Loucy (cell line): ENCODE results near the gene GATC.
"Not testable (repeated sequence)": the region's sequence is repeated elsewhere in the genome, so short reads cannot be mapped to it uniquely, and the experiment has no call there.

Source experiments
- H2AFZ ChIP-seq: fragments of 200-600 bp; sonication (generic); 2 replicates; pipeline ENCODE4 v1.6.0; 2016; ENCODE audit warnings: antibody characterized with exemption, mild to moderate bottlenecking, low read length, moderate library complexity
- H3F3A ChIP-seq: fragments of 200-600 bp; 2 replicates; pipeline ENCODE4 v1.6.0; 2016; ENCODE audit warnings: antibody characterized with exemption, low read depth, mild to moderate bottlenecking
- H3K27me3 ChIP-seq: fragments of 200-600 bp; sonication (generic); 2 replicates; pipeline ENCODE4 v1.6.1; 2014; ENCODE audit warnings: low read length, mild to moderate bottlenecking; ENCODE audit not compliant: insufficient read depth, poor library complexity, severe bottlenecking
- H3K36me3 ChIP-seq: fragments of 200-600 bp; sonication (generic); 2 replicates; pipeline ENCODE4 v1.6.1; 2016; ENCODE audit warnings: low read length; ENCODE audit not compliant: insufficient read depth
- H3K4me1 ChIP-seq: fragments of 200-600 bp; sonication (generic); 2 replicates; pipeline ENCODE4 v1.5.1; 2014; ENCODE audit warnings: low read length, mild to moderate bottlenecking; ENCODE audit not compliant: insufficient read depth, poor library complexity, severe bottlenecking
- H3K4me2 ChIP-seq: fragments of 200-600 bp; sonication (generic); 2 replicates; pipeline ENCODE4 v1.6.0; 2014; ENCODE audit warnings: antibody characterized with exemption, low read length, low read depth, mild to moderate bottlenecking; ENCODE audit not compliant: poor library complexity, severe bottlenecking
- H3K4me3 ChIP-seq: fragments of 200-600 bp; sonication (generic); 2 replicates; pipeline ENCODE4 v1.5.1; 2014; ENCODE audit warnings: low read length, mild to moderate bottlenecking, mixed read lengths; ENCODE audit not compliant: poor library complexity, severe bottlenecking
- H3K79me2 ChIP-seq: fragments of 200-600 bp; sonication (generic); 2 replicates; pipeline ENCODE4 v1.6.1; 2014; ENCODE audit warnings: low read length; ENCODE audit not compliant: insufficient read depth
- H3K9ac ChIP-seq: fragments of 200-600 bp; sonication (generic); 2 replicates; pipeline ENCODE4 v1.6.0; 2014; ENCODE audit warnings: mild to moderate bottlenecking, low read depth, low read length, moderate library complexity; ENCODE audit not compliant: poor library complexity, severe bottlenecking
- H3K9me2 ChIP-seq: fragments of 200-600 bp; sonication (generic); replicated peaks from 2 replicates; pipeline ENCODE4 v1.6.1; 2016; ENCODE audit warnings: low read depth, low read length, mixed read lengths
- H3K9me3 ChIP-seq: fragments of 200-600 bp; sonication (generic); 2 replicates; pipeline ENCODE4 v1.6.1; 2014; ENCODE audit warnings: mild to moderate bottlenecking, antibody characterized with exemption, low read length, low read depth; ENCODE audit not compliant: insufficient read depth
- H4K20me1 ChIP-seq: fragments of 200-600 bp; sonication (generic); 2 replicates; pipeline ENCODE4 v1.6.0; 2014; ENCODE audit warnings: antibody characterized with exemption, low read length, mild to moderate bottlenecking; ENCODE audit not compliant: insufficient read depth, poor library complexity, severe bottlenecking
- CTCF ChIP-seq: fragments of 200-600 bp; sonication (generic); conservative IDR thresholded peaks from 2 replicates; pipeline ENCODE4 v1.5.1; 2014; ENCODE audit warnings: mild to moderate bottlenecking, antibody characterized with exemption, low read length
- EZH2phosphoT487 ChIP-seq: fragments of 200-600 bp; IDR thresholded peaks from 2 replicates; pipeline ENCODE4 v1.6.1; 2018; ENCODE audit warnings: antibody characterized with exemption, mild to moderate bottlenecking, moderate library complexity, borderline replicate concordance

The GATC gene

GRCh38 chr12:120483621-120484020 lies 37.4 kb downstream of the GATC start:
- no peak for TF ChIP-seq EZH2phosphoT487
- TF ChIP-seq CTCF = no peak
- H3K27me3 ChIP-seq = no peaks in the 10 kb centered on the region

GRCh38 chr12:120485961-120486881 lies 40.0 kb downstream of the GATC start:
- H3K4me2 ChIP-seq = no peak overlapping the region
- no peaks in the 10 kb centered on the region for H3K27me3 ChIP-seq
- H2AFZ ChIP-seq = no peak overlapping the region
- H3K79me2 ChIP-seq = no peaks in the 10 kb centered on the region
- H3K4me3 ChIP-seq = no peak overlapping the region
- H3K4me1 ChIP-seq = peaks cover 7% of the 10 kb centered on the region
- H3F3A ChIP-seq = no peaks in the 10 kb centered on the region
- H3K9me3 ChIP-seq = no peaks in the 10 kb centered on the region
- no peak overlapping the region for H3K9ac ChIP-seq
- no peaks in the 10 kb centered on the region for H4K20me1 ChIP-seq
- H3K36me3 ChIP-seq = no peaks in the 10 kb centered on the region
- TF ChIP-seq EZH2phosphoT487 (no peak), CTCF (no peak)
- no peaks in the 10 kb centered on the region for H3K9me2 ChIP-seq

More at GRCh38 chr12:120483621-120484020, 37.4 kb downstream of the GATC start:
- Histone ChIP-seq H3K9ac (no peak overlapping the region), H3K9me3 (no peaks in the 10 kb centered on the region), H3K4me3 (no peak overlapping the region), H4K20me1 (no peaks in the 10 kb centered on the region), H3K79me2 (no peaks in the 10 kb centered on the region), H3K4me2 (no peak overlapping the region), H3K9me2 (no peaks in the 10 kb centered on the region), H3F3A (no peaks in the 10 kb centered on the region), H3K36me3 (no peaks in the 10 kb centered on the region), H3K4me1 (peaks cover 20% of the 10 kb centered on the region), H2AFZ (no peak overlapping the region)

- H3K4me1 ChIP-seq, H3F3A ChIP-seq, H3K9me2 ChIP-seq, H3K9ac ChIP-seq, H4K20me1 ChIP-seq, H3K79me2 ChIP-seq, H3K4me2 ChIP-seq, H3K27me3 ChIP-seq, H3K4me3 ChIP-seq, H3K9me3 ChIP-seq, H3K36me3 ChIP-seq, H2AFZ ChIP-seq: not testable (repeated sequence)
Measured at GRCh38 chr12:120487552-120487951, 41.3 kb downstream of the GATC start.
